ENCODE results near the gene ABHD13.

- TF ChIP-seq CTCF (conservative IDR thresholded peaks at IDR 0.05; ENCODE audit: low read depth, low read length): no peak
- TF ChIP-seq EZH2 (IDR thresholded peaks at IDR 0.05; ENCODE audit: borderline replicate concordance, low read depth, low read length, poor library complexity, severe bottlenecking): no peak
Measured at GRCh38 chr13:108220041-108220440, 1.8 kb downstream of the ABHD13 start.

Measured in A673 (cell line).